ENCODE data around the gene FGF21.
"Not testable (repeated sequence)": the region's sequence is repeated elsewhere in the genome, so short reads cannot be mapped to it uniquely, and the experiment has no call there.

The FGF21 gene, protein sequence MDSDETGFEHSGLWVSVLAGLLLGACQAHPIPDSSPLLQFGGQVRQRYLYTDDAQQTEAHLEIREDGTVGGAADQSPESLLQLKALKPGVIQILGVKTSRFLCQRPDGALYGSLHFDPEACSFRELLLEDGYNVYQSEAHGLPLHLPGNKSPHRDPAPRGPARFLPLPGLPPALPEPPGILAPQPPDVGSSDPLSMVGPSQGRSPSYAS

DNA sequence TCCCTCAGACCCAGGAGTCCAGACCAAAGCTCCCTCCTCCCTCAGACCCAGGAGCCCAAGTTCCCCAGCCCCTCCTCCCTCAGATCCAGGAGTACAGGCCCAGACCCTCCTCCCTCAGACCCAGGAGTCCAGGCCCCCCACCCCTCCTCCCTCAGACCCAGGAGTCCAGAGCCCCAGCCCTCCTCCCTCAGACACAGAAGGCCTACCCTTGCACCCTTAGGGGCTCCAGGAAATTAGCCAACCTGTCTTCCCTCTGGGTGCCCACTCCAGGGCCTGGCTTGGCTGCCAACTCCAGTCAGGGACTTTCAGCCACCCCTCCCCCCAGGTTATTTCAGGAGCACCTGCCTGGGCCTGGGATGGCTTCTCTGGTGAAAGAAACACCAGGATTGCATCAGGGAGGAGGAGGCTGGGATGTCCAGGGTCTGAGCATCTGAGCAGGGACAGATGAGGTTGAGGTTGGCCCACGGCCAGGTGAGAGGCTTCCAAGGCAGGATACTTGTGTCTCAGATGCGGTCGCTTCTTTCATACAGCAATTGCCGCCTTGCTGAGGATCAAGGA is at the start of gene FGF21:
TSS of gene FGF21 (plus strand) at position 441 of the 558 bp plus-strand sequence. CDS start 713 bp downstream, outside the sequence.
- no peak for DNase-seq (ENCODE audit: low read depth in 3 of 3, low spot score in 1 of 3)

DNA sequence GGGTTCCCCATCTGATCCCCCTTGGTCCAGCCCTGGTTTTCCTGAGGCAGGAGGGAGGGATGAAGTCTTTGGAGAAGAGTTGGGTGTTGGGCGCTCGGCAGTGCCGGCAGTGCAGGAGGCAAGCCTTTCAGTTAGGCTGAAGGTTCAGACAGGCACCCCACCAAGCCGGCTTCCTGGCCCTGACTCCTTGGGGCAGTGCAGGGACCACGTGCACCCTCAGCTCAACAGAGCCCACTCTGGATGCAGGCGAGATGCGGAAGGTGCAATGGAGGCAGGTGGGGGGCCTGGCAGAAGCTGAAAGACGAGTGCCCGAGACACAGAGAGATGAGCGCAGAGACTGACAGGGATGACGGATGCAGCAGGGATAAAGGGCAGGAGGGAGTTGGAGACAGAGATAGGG is 46.9 kb upstream of the FGF21 start:
- no peak for DNase-seq (ENCODE audit: low read depth in 3 of 3, low spot score in 1 of 3)

DNA sequence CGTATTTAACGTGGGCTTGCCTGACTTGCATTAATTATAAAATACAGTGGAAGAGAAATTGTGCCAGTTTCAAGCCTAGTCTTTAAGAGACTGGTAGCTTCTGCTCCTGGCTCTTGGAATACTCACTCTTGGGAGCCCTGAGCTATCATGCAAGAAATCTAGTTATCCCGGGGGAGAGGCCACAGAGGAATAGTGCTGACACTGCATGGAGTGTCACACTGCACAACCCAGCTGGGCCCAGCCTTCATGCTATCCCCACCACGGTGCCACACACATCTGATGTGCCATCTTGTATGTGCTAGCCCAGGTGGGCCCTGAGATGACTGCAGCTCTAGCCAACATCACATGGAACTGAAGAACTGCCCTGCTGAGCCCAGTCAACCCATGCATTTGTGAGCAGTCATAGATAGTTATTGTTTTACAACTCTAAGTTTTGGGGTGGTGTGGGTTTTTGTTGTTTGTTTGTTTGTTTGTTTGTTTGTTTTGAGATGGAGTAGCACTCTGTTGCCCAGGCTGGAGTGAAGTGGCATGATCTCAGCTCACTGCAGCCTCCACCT is 44.1 kb upstream of the FGF21 start:
- DNase-seq (ENCODE audit: low read depth in 3 of 3, low spot score in 1 of 3): no peak

DNA sequence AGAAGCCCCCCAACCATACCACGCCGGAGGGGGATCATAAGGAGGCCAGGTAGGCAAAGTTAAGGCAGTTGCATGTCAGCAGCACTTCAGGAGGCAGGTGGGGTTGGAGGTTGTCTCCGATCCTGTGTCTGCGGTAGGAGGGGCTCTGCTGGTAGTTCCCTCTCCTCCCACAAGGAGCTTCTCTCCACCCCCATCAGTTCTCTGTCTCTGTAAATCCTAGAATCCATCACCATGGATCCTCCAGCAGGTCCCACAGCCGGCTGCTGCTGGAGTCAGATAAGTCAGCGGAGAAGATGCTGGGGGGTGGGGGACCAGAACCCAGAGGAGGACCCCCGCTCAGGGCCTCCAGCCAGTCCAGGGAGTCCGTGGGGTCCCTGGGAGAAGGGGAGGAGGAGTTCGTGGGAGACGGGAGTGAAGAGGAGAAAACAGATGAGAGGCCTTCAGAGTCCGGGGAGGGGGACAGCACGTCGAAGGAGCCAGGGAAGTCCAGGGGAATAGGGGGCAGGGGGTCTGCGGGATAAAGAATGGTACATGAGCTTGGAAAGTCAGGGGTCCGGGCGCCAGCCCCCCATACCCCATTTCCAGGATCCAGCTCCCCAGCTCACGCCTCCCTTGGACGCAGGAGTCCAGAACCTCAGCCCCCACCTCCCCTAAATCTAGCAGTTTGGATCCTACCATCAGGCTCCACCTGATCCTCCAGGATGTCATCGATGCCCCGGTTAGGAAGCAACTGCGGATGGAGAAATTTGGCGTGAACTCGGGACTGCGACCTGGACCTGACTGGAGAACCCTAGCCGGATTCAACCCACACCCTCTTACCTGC is 42.1 kb upstream of the FGF21 start:
- DNase-seq (ENCODE audit: low read depth in 3 of 3, low spot score in 1 of 3): no peak

DNA sequence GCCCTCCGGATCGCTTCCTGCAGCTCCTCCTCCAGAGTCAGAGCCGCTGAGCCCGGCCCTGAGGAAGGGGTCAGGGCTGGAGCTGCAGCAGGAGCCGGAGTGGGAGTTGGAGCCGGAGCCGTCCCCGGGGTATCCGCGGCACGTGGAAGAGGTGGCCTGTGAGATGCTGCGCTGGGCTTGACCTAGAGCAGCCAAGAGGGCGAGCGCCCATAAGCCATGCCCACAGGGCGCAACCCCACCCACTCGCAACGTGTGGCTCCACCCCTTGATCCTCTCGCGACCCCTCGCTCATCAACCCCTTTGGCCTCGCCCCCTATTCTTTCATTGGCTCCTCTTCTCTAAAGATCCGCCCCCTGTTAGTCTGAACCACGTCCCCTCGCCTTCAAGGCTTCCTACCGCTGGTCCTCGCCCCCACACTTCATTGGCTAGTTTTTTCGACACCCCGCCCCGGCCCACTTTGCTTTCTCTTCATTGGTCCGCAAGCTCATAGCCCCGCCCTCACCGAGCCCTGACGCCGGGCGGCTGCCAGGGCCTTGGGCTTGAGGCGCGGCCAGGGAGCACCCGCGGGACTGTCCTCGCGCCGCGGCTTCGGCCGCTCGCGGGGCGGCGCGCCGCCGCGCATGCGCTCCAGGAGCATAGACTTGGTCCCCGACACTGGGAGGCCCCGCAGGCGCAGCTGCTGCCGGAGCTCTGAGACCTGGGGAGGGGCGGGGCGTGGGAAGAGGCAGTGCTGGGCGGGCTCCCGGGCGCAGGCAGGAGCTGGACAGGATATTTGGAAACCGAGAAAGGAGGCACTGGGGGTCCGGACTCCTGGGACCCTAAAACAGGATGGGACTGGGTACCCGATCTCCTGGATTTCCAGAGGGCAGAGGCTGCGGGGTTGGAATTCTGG is 41.2 kb upstream of the FGF21 start:
- peak; percentile 89 to 91 (median 90) for DNase-seq (ENCODE audit: low read depth in 3 of 3, low spot score in 1 of 3)

DNA sequence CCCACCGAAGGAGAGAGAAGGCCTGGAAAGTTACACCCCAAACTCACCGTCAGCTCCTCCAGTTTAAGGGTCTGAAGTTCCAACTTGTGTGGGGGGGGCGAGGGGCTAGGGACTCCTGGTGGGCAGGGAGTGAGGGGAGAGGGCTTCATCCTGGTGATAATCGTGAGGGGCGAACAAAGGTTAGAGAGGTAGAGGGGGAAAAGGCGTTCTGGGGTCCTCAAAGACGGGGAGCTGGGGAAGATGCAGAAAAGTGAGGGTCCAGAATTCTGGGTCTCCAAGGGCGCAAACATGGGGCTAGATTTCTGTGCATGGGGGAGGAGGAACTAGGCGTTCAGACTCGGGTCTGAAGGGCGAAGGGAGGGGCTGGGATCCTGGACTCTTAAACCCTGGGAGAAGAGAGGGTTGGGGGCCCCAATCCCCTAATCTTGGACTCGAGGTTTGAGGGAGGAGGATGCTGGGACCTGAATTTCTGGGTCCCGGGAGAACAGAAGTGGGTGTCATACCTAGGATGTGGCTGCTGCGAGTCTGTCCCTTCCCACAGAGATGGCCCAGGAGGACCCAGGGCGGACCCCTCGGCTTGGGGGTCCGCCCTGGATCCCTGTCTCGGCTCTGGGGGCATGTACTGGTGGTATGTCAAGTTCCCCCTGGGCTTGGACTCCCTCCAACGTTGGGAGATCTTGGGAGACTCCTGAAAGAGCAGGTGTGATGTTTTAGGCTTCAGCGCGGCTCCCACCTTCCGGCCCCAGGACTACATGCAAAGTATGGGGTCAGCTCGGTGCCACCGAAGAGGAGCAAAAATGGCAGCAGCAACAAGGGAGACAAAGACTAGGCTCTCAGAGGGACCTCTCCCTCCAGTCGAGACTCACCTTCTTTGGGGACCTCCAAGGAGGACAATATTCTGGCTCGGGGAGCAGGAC is 40.3 kb upstream of the FGF21 start:
- DNase-seq (ENCODE audit: low read depth in 3 of 3, low spot score in 1 of 3): no peak

DNA sequence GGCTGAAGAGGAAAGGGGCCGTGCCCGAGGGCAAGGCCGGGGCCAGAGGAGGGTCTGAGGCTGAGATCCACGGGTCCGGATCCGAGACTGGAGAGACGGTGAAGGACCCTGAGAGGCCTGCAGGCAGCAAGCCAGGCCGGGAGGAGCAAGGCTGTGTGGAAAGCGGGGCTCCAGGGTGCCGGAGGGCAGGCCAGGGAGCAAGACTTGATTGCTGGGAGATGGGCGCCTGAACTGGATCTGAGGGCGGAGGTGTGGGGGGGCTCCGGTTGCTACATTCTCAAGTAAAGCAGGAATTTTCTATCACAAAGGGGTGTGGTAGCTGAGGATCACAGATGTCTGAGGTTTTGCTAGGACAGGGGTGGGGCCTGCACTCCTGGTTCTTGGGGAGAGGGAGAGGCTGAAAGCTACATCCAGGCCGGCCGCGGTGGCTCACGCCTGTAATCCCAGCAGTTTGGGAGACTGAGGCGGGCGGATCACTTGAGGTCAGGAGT is 39.6 kb upstream of the FGF21 start:
- no peak for DNase-seq (ENCODE audit: low read depth in 3 of 3, low spot score in 1 of 3)

DNA sequence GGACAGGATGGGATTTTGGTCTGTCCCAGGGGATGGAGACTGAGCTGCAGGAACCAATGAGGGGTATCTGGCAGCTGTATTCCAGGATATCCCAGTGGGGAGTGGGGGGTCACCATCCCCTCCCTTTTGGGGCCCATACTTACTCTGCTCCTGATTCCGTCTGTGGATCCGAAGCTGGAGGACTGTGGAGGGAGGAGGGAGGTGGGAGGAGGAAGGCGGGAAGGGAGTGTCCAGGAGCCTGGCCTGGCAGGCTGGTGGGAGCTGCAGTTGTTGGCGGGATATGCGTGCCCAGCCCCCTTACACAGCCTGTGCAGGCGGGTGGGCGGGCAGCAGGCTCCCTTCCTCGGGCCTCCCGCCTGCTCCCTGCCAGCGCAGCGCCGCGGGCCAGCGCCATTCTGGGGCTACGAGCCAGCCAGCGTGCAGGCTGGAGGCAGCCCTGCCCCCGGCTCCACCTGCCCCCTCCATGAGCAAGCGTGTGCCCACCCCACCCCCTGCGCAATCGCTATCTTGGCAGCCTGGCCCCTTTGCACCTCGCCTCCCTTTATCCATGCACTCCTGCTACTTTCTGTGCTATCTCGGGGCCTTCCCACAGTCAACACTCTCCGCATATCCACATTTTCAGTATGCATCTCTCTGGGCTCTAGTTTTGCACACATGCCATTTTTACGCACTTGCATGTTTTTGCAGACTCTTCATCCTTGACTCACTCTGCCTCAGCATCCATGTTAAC is 38.6 kb upstream of the FGF21 start:
- DNase-seq (ENCODE audit: low read depth in 3 of 3, low spot score in 1 of 3): no peak

DNA sequence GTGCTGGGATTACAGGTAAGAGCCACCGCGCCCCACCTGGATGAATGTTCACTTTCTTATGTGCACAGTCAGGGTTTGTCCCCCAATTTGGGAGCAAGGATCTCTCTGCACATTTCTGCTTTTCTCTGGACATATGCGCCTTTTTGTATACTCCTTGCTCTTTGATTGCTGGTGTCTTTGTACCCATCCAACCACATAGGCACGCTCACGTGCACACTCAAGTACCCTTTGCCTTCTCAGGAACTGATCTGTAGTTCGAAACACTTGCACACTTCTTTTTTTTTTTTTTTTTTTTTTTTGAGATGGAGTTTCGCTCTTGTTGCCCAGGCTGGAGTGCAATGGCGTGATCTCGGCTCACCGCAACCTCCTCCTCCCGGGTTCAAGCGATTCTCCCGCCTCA is 37.2 kb upstream of the FGF21 start:
- DNase-seq (ENCODE audit: low read depth in 3 of 3, low spot score in 1 of 3): not testable (repeated sequence)

DNA sequence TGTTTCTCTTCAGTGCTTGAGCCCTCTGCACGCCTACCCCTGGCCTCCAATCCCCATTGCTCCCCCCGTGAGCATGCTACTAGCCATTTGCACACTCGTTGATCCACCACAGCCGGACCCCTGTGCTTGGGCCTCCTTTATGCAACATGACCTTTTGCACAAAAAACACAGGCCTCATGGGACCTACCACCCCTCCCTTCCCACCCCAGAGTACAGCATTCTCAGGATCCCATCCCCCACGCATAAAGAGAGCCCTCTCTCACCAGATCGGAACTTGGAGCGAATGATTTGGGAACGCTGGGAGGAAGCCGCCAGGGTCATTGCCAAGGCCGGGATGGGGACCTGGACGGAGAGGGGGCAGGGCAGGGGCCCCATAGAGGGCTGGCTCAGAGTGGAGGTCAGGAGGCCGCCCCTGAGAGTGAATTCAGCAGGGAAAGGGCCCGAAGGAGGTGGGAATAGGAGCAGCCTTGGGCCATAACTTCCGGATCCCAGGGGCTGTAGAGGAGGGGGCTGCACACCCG is 36.6 kb upstream of the FGF21 start:
- DNase-seq (ENCODE audit: low read depth in 3 of 3, low spot score in 1 of 3): no peak

DNA sequence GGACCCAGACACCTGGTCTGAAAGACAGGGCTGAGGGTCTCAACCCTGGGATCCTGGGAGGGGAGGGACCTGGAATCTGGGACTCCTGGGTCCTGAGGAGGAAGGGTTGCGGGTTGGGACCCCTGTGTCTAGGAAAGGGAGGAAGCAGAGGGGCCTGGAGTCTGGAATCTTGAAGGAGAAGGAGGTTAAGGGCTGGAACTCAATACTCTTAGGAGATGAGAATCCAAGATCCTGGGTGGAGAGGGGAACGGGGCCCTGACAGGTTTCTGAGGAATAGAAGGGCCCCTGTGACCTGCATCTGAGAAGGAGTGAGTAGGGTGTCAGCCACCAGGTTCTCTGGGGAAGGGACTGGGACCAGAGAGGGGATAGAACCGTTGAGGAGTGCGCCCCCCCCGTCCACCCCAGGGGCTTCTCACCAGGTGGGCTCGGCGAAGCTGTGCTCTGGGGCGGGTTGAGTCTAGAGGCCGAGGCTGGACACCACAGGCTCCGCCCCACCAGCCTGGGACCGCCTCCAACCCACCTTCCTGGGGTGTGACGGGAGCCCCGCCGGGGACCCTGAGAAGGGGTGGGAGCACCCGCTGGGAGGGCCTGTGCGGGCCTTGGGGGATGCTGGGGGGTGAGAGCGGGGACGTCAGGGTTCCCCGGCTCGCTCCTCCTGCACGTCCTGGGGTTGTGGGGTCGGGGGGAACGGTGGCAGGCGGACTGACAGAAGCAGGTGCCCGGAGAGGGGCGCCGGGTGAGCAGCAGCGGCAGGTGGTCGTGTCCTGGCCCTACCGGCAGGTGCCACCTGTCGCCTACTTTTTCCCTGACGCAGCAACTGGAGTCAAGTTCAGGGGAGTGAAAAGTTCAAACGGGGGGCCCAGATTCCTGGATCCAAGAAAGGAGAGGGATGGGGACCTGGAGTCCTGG is 35.8 kb upstream of the FGF21 start, which contains the start of gene MAMSTR:
TSS of gene MAMSTR (minus strand) at position 463 of the 909 bp plus-strand sequence. CDS start 694 bp downstream, outside the sequence.
- DNase-seq (ENCODE audit: low read depth in 3 of 3, low spot score in 1 of 3): no peak

DNA sequence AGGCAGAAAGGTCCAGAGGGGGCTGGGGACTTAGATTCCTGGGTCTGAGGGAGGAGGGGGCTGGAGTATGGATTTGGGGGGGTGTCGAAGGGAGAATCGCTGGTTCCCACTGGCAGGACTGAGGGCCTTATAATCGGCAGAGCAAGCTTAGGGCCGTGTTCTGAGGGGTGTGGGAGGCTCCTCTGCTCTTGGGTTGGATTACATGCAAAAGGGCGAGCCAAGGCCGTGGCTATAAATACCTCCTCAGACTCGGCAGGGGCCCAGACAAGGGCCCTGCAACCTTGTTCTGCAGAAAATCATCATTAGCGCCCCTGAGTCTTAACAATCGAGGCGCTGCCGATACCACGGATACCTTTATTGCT is 35.1 kb upstream of the FGF21 start:
- no peak for DNase-seq (ENCODE audit: low read depth in 3 of 3, low spot score in 1 of 3)

DNA sequence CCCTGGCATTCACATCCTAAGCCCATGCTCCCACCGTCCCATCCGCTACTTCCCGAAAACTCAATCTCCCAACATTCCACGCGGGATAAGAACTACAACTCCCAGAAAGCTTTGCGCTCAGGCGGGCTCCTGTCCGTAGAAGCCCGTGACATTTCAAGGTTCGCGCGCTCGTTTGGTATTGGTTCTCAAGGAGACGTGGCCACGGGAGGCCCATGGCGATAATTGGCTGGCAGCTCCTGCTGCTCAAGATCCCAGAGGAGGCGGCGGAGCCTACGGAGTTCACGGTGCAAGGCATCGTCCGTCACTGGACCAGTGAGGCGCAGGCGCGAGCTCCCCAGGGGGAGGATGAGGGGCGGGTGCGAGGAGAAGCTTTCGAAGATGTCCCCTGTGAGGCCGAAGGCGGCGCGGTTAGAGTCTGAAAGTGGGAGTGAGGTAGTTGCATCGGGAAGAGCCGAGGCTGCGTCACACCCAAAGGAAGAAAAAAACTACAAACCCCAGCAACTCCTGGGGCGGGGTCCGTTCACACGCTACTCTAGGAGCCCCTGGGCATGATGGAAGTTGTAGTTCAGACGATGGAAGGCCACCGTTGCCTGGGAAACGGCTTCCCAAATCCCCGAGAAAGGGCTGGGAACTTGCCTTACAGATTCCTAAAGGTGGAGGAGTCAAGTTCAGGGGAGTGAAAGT is 34.6 kb upstream of the FGF21 start:
- peak; percentile 65 to 79 (median 68) for DNase-seq (ENCODE audit: low read depth in 3 of 3, low spot score in 1 of 3)

DNA sequence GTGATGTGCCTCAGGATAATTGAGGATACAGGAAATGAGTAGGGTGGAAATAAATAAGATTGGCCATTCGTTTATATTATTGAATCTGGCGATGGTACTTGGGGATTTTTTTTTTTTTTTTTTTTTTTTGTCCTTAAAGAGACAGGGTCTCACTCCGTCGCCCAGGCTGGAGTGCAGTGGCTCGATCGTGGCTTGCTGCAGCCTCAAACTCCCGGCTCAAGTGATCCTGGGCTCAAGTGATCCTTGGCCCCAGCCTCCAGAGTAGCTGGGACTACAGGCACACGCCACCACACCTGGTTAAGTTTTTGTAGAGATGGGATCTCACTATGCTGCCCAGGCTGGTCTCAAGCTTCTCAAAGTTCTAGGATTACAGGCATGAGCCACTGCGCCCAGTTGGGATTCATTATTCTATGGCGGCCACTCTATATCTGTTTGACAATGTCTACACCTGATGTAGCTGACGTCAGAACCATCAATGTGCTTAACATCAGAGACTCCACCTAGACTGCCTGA is 33.1 kb upstream of the FGF21 start:
- no peak for DNase-seq (ENCODE audit: low read depth in 3 of 3, low spot score in 1 of 3)

DNA sequence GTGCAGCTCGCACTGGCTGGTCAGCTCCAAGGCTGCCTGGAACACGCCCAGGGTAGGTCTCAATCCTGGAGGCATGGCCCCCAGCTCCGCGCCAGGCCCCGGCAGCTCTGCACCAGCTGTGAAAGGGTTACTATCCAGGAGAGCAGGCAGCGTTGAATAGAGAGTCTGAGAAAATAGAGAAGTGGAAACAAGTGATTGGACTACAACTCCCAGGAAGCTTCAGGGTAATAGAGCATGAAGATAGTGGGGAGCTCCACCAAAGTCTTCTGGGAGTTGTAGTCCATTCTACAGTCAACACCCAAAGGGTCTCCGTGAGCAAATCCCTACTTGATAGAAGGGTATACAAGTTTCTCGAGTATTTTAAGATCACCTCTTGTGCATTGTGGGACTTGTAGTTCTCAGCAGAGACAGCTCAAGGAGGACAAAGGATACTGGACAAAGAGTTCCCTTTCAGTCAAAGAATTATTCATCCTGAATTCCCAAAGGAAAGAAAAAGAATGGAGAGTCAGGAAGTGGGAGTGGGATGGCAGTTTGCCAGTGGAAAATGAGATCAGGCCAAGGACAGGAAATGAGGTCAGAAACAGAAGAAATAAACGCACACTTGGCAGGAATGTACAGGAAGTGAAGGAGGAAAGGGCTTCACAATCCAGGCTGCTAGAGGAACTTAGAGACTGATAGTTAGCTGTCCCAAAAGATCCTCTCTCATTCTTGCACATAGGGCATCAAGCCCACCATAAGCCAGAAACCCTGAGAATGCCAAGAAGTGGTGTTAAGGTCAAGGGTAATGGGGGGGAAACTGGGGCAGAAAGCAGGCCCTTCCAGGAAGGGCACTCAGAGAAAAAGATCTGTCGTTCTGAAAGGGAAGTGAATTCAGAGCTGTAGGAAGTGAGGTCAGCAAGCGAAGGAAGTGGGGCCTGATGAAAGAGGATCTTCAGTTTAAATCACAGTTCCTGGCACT is 30.2 kb upstream of the FGF21 start:
- DNase-seq (ENCODE audit: low read depth in 3 of 3, low spot score in 1 of 3): no peak

DNA sequence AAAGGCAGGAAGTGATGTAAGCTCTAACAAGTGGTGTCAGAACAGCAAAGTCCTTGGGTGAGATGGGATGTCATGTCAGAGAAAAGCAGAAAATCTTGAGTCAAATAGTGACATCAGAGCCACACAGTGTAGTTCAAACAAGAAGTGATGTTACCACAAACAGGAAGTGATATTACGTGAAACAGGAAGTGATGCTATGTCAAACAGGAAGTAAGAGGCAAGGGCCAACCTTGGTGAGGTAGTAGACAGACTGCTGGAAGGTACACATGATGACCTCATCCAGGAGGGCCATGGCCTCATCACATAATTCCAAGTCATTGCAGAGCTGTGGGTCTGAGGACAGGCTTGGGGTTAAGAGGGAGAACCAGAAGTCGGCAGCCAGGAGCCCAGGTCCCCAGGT is 28.8 kb upstream of the FGF21 start:
- DNase-seq (ENCODE audit: low read depth in 3 of 3, low spot score in 1 of 3): no peak
